CD4-positive, alpha-beta T cell treated with Interleukin-6 for 4 hours (primary cell): ENCODE measurements around the gene OR5L2.
"Not testable (repeated sequence)": the region's sequence is repeated elsewhere in the genome, so short reads cannot be mapped to it uniquely, and the experiment has no call there.

Experiments
- DNase-seq: peaks from one replicate; pipeline ENCODE4 v3.0.0-alpha.2; 2020; ENCODE audit warnings: mixed read lengths

OR5L2 gene

DNA sequence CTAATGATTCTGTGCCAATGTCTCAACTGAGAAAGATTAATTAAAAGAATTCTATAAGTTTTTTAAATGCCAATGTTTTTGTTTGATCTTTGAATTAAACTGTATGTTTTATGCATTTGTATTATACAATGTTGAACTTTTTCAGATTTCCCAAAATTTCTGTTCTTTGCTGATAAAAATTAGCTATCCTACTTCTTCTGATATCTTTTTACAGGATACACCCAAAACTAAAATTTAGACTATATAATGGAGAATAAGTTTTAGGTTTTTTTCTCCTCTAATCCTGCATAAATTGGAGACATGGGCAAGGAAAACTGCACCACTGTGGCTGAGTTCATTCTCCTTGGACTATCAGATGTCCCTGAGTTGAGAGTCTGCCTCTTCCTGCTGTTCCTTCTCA, at the start of gene OR5L2:
Gene OR5L2 (plus strand): TSS at position 301 of the 400 bp plus-strand sequence. CDS start 0 bp downstream, at position 301.
- no peak for DNase-seq

DNA sequence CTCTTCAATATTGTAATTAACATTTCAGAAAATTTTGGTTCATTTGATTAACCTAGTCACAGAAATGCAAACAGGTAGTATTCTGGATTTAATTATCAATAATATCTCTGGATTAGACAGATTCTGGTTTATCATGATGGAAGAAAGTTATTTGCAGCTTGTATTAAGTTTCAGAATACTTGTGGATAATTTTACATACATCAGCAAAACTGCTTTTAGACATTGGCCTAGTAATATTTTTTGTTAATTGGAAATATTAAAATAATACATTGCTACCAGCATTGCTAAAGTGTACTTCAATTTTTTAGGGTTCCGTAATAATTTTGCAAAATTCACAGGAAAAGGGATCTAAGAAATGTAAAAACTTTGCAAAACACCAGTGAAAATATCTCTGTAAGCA, 35.4 kb upstream of the OR5L2 start:
- DNase-seq, result no peak

DNA sequence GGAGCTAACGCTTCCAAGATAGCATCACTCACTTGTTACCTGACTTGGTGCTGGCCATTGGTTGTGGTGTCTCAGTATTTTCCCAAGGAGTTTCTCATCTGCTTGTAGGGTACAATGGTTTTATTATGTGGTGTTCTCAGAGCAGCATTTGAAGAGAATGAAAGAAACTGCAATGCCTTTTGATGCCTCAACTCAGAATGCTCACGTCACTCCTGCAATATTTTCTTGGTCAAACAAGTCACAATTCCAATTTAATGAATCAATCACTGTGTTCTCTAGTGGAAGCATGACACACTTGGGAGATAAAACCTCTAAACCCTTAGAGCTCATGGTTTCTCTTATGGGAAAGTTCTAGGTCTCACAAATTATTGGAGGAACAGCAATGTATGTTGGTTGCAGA, 33.7 kb upstream of the OR5L2 start:
- DNase-seq, result no peak

DNA sequence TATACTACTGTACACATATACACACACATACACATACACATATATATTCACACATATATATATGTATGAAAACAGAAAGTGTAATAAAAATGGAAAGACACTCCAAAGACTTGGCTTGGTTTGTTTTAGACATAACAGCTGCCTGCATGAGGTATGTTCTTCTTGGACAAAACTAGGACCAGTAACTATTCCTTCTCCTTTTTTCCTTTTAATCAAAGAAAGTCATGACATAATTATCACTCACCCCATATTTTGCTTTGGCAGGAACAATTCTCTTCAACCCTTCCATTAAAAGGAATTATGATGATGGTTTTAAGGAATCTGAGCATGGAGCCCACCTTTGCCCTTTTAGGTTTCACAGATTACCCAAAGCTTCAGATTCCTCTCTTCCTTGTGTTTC, 31.8 kb upstream of the OR5L2 start, which contains the start of gene OR5D14:
Gene OR5D14 (plus strand): TSS at position 301 of the 400 bp plus-strand sequence. CDS start 0 bp downstream, at position 301.
- DNase-seq, result no peak

DNA sequence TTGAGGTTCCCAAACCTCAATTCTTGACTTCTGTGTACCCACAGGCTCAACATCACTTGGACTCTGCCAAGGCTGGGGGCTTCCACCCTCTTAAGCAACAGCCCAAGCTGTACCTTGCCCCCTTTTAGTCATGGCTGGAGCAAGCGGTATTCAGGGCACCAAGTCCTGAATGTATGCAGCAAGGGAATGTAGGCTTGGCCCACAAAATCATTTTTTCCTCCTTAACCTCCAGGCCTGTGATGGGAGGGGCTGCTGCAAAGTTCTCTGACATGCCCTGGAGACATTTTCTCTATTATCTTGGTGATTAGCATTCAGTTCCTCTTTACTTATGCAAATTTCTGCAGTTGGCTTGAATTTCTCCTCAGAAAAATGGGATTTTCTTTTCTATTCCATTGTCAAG, 20.8 kb upstream of the OR5L2 start:
- DNase-seq, result no peak

DNA sequence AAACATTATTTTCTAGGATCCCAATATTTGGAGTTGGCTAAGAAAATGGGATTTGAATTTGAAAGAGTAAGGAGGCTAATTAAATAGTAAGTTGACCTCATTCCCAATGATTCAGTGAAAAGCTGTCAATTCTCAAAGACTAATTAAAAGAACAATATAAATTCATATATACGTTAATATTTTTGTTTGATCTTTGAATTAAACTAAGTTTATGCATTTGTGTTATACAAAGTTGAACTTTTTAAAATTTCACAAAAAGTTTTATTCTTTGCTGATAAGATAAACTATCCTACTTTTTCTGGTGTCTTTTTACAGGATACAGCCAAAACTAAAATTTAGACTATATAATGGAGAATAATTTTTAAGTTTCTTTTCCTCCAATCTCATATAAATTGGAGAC, 16.0 kb upstream of the OR5L2 start, which contains the start of gene OR5L1:
Gene OR5L1 (plus strand): TSS at position 301 of the 400 bp plus-strand sequence. CDS start 100 bp downstream, outside the sequence.
- no peak for DNase-seq

DNA sequence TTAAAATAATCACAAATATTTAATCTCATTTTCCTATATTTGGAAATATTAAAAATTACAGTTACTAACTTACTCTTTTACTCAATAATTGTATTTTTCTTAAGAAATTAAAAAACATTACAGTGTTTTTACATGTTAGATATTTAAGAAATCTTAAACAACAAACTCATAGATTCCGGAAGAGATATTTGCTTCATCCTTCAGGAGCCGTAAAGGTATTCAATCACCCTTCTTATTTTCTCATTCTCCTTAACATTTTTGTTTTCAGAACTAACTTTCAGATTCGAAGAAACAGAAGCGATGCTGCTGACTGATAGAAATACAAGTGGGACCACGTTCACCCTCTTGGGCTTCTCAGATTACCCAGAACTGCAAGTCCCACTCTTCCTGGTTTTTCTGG, 7.7 kb upstream of the OR5L2 start, which contains the start of gene OR5D18:
Gene OR5D18 (plus strand): TSS at position 301 of the 400 bp plus-strand sequence. CDS start 0 bp downstream, at position 301.
- DNase-seq, result no peak

DNA sequence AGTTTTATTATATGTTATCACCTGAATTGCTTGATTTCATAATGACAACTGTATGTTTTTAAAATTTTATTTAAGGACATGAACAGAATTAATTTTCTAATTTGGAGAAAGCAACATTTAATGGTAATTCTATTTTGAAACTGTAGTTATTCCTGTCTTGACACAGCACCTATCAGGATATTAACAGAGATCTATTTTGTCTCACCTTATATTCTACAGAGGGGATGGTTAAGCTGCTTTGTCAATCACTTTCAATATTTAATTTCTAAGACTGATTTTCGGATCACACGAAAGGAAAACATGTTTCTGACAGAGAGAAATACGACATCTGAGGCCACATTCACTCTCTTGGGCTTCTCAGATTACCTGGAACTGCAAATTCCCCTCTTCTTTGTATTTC, 11.4 kb downstream of the OR5L2 start, which contains the start of gene OR5D16:
Gene OR5D16 (plus strand): TSS at position 301 of the 400 bp plus-strand sequence. CDS start 0 bp downstream, at position 301.
- no peak for DNase-seq

DNA sequence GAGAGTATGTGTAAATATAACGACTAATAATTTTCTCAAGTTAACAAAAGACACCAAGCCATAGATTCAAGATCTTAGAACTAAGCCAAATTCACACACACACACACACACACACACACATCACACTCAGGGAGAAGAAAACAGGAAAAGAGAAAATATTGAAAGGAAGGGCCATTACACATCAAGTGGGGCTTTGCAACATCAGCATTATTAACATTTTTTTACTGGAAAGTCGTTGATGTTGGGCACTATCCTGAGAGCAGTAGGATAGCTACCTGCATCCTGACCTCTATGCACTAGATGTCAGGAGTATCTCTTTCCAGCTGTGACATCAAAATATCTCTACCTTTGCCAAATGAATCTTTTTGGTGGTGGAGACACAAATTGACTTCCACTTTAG, 20.4 kb downstream of the OR5L2 start:
- DNase-seq, result no peak

DNA sequence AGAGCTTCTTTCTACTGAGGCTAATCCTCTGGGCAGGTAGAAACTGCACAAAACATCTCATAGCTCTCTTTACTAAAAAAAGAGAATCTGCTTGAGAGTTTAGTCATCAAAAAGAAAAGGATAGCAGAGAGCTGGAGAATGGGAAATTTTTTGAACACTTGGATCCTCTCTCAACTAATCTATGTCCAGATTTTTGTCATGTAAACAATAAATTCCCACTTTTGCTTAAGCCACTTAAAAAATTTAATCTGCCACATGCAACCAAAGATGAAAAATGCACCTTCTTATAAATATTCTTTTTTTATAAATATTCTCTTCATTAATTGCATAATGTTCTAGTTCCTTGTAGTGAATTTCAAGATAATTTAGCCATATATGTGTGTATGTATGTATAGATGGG, 22.0 kb downstream of the OR5L2 start:
- DNase-seq, result no peak

DNA sequence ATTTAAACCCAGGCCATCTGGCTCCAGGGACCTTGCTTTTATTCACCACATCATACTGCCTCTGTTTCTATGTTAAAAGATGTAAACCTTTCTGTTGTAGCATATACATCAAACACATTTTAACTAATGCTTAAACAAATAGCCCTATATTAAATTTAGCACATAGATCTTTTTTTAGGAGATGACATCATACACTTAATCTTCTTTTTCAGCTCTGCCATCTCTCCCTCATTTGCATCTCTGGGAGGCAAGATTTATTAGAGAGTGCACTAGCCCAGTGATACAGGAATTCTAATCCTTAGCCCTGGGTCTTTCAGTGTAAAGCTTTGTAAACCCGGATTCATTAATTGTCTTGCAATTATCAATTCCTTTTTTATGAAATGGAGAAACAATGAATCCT, 25.1 kb downstream of the OR5L2 start:
- no peak for DNase-seq

DNA sequence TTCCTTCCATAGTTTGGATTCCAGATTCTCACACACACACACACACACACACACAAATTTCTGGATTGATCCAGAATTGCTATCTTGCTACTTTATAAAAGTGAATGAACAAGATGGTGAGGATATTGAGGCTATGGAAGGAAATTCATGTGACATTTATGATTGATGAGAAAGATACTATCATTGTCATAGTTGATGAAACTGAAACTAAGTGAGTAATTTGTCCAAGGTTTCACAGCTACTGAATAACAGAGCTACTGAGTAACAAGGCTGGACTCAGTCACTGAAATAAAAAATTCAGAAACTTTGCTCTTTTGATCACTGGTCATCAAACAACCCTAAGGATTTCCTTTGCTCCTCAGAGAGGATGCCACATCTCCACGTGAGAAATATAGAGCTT, 27.7 kb downstream of the OR5L2 start:
- no peak for DNase-seq

DNA sequence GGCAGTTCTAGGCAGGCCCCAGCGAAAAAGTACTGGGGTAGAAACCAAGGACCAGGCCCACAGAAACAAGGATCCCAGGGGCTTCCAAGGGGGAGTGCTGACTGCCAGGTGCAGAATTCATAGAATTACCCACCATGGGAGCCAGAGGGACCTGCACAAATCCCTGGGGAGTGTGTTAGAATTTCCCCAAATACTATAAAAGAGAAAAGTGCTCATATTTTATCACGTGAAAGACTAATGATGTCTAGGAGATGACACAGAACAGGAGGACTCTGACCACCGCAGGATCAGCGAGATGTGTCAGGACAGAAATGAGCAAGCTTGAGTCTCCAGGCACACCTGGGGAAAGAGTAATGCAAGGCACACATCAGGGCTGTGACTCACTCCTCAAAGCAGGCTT, 40.3 kb downstream of the OR5L2 start:
- DNase-seq, result not testable (repeated sequence)

DNA sequence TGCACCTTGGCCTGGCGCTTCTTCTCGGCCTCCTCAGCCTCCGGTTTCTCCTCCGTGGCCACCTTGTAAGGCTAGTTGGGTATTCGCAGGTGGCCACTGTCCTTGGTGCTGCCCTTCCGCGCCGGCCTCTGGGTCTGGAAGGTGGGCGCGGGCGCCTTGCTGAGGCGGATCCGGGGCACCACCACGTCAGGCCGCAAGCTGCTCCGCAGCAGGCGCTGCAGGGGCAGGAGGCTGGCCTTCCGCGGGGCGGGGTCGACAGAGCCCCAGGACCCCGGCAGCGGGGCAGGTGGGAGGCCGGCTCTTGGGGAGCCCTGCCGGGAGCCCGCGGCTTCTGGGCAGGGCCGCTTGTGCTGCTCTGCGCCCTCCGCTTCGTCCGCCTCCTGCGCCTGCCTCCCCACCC, 45.7 kb downstream of the OR5L2 start:
- not testable (repeated sequence) for DNase-seq

DNA sequence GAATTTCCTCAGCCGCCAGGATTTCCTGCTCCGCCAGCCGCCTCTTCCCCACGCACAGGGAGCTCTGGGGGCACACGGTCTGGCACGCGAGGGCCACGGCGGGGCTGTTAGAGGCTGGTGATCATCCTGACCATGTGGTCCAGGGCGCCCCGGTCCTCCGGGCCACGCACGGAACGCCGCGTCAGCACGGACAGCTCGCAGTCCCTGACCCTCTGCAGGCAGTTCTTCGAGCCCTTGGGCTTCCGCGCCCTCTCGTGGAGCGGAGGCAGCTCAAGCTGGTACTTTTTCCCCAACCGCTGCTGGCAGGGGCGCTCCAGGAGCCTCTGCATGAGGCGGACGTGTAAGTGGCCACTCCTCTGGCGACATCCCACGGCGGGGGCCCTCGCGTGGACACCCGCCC, 46.1 kb downstream of the OR5L2 start:
- DNase-seq, result not testable (repeated sequence)
